GM19351 (cell line): Measurements from ENCODE around the gene SDC4.

Source experiments
- ATAC-seq: cut with Tn5 transposase; IDR thresholded peaks from one replicate; pipeline ENCODE4 v1.9.1; 2021; ENCODE audit warnings: mild to moderate bottlenecking, moderate library complexity; ENCODE audit not compliant: unreplicated experiment

SDC4 gene

GRCh38 chr20:45347936-45348778, at the start of gene SDC4:
Gene SDC4, minus strand, starts transcription at chr20:45348424. Its CDS starts 40 bp downstream, at chr20:45348384.
- ATAC-seq = no peak

DNA sequence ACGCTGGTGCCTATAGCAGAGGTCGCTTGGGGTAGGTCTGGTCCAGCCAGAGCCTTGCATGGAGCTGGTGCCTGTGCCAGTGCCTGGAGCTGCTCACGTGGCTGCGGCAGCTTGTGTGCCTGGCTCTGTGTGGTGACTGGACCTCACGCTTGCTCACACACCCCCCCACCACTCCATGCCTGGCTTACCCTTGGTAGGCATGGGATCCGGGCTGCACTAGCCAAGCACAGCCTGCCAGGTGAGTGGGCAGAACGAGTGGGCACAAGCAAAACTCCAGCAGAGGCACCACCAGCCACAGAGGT, 46.8 kb upstream of the SDC4 start:
- ATAC-seq = no peak

DNA sequence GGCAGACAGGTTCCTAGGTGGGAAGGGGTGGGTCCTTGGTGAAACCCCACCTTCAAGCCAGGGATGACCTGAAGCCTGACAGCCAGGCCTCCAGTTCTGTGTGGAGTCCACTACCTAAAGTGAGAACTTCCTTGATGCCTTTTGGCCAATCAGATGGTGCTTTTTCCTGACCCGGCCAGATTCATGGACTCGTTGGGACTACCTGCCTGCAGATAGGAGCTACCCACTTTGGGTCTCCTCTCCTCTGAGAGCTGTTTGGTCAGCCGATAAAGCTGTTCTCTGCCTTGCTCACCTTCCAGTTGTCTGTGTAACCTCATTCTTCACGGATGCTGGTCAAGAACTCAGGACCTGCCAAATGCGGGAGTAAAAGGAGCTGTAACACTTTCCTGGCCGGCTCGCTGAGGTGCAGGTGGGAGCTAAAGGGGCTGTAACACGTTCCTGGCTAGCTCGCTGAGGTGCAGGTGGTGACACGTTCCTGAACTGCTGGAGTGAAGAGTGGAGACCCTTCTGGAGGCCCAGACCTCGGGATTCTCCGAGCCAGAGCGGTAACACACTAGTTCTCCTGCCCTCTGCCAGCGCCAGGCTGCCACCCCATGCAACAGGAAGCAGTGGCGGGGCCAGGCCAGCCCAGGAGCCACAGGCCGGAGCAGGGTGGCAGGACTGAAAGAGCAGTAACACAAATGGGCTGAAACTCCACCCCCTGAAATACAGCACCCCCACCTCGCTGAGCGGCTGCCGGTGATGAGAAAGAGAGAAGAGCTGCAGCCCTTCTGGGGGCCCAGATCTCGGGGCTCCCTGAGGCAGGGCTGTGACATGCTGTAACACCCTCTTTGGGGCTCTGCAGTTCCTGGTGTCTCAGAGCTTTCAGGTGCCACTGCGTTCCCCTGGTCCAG, 46.2 kb upstream of the SDC4 start:
- ATAC-seq = no peak

DNA sequence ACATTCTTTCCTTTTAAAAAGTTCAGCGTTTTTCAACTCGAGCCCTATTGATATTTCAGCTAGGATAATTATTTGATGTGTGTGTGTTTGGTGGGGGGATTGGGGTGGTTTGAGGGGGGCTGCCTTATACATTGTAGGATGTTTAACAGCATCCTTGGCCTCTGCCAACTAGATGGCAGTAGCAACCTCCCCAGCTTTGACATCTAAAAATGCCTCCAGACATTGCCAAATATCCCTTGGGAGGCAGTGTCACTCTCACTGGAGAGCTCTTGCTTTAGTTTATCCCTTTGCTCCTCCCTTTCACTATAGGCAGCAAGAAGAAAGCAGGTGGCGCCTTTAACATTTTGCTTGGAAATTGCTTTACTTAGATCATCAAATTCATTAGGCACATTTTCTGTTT, 44.5 kb upstream of the SDC4 start:
- no peak for ATAC-seq

- ATAC-seq = no peak
These were observed 43.3 kb upstream of the SDC4 start for GRCh38 chr20:45391559-45391958.

DNA sequence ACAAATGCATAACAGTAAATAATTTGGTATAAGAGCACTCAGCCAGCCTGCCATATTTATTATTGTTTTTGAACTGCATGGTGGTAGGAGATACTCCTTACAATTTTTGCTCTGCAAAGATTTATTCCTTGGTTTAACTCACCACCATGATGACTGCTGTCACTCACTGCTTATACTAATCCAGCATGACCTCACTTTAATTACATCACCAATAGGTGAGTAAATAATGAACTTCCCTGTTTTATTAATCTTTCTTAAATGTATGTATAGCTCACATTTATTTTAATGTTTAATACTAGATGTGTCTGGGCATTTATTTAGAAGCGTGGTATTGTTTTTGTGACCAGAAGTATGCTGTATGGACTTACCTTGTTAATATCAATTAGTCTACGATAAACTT, 42.7 kb upstream of the SDC4 start:
- ATAC-seq = no peak

GRCh38 chr20:45387274-45387673, 39.0 kb upstream of the SDC4 start:
- ATAC-seq = no peak

- ATAC-seq = no peak
These were observed 30.0 kb upstream of the SDC4 start, which contains the start of gene TP53TG5 for GRCh38 chr20:45378191-45378590. Gene TP53TG5, minus strand, starts transcription at chr20:45378325. Its CDS starts 89 bp downstream, at chr20:45378236.

- ATAC-seq = no peak
These were observed 29.0 kb upstream of the SDC4 start for GRCh38 chr20:45377269-45377668.

DNA sequence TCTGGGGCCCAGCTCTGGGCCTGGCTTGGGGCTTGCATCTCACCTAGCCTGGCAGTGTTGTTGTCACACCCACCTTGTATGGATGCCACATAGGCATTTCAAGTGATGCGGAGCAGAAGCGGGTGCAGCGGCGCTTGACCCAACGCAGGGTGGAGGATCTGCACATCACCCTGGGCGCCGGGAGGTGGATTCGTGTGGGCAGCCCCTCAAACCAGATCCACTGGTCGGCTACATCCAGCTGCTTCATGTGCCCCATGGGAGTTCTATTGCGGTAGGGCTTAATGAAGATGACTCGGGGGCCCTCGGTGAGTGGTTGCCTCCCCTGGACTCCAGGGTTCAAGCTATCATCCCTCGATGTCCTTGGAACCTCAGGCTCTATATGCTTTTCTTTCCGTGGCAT, 26.7 kb upstream of the SDC4 start:
- no peak for ATAC-seq

DNA sequence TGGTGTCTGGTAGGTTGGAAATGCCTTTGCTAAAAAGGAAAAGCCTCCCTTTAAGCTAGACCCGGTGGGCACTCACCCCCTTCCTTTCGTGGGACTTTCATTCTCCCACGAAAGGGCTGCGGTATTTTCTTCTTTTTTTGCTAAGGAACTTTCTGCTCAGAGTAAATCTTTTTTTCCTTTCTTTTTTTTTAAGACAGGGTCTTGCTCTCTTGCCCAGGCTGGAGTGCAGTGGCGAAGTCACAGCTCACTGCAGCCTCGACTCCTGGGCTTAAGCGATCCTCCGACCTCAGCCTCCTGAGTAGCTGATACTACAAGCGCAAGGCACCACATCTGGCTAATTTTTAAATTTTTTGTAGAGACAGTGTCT, 25.9 kb upstream of the SDC4 start:
- ATAC-seq = no peak

DNA sequence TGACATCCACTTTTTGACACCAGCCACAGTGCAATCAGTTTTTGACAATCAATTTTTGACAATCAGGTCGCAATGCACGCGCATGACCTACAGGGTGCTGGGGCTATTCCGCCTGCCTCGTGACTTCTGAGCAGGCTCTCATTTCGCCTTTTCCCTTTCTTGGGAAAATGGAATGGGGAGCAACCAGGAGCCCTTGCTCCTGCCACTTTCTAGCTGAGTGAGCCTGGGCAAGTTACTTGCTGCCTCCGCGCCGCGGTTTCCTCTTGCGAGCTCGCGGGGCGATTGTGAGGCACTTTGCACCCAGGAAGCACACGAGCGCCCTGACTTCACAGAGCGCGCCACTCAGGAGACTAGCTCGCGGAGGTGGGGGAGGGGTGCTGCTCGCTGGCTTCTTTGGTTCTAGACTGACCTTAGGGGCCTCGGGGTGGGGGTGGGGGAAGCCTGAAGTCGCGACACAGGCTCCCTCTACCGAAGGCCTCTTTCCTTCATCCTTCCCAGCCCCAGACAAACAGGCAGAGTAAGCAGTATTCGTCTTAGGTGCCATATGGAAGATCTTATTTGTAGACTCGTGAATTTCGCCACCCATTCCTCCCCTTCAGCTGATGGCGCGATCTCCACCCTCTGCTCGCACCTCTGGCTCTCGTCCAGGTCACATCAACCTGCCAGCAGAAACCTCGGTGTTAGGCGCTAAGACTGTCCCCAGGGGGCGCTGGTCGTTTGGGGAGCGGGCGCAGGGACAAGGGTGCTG, 25.3 kb upstream of the SDC4 start:
- peak; percentile 74 for ATAC-seq

- no peak for ATAC-seq
These were observed 24.6 kb upstream of the SDC4 start for GRCh38 chr20:45372646-45373352.

GRCh38 chr20:45372241-45372640, 24.0 kb upstream of the SDC4 start:
- no peak for ATAC-seq

- no peak for ATAC-seq
These were observed 22.4 kb upstream of the SDC4 start for GRCh38 chr20:45370571-45371160.

DNA sequence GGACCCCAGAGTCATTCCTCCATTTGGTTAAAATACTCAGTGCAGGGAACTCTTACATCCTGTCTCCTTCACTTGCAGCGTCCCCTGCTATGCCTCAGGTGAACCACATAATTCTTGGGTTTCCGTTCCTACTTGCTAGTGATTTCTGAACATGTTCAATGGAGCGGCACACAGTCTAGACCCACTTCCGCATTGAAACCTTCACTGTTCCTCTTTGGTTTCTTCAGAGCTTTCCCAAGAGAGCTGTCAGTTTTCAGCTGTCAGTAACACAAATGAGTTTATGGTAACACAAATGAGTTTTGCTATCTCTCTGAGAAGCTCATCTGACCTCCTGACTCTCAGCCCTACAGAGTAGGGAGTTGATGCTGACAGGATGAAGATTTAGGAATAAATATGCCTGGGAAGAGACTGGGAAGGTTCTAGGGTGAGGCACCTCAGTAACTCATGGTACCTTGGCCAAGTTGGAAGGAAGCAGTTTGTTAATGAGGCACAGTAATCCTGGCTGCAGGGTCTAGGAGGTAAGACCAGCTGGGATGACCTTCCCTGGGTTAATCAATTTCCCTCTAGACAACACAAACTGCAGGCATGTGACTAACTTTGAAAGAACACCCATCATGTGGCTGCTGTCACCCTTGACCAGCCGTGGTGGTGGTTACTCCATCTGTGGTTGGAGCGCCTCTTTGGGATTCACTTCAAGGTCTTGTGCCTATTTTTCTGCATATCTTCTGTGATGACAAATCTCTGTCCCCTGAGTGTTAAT, 20.2 kb upstream of the SDC4 start:
- peak; percentile 86 for ATAC-seq

- ATAC-seq = no peak
These were observed 18.9 kb upstream of the SDC4 start for GRCh38 chr20:45367126-45367525.

- no peak for ATAC-seq
These were observed 18.4 kb upstream of the SDC4 start for GRCh38 chr20:45366631-45367030.

DNA sequence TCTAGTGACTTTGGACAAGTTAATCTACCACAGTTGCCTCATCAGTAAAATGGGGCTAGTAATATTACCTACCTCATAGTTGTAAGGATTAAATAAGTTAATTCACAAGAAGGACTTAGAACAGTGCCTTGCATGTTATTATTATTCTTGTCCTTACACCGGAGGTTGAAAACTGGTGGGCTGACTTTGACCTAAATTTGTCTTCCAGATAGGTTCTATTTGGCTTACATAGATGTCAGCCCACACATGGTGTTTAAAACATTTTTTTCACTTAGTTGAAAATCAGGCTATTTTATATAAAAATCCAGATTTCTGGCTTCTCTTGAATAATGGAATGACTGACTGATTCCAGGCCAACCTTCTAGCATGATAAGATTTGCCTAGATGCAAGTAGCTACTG, 18.0 kb upstream of the SDC4 start:
- no peak for ATAC-seq
